ENCODE results near the gene CDH11.

CDH11 gene

GRCh38 chr16:64982581-64982980, 139.3 kb downstream of the CDH11 start:
- 100% methylated on average over 1 of the region's 3 CpGs for WGBS (ENCODE audit: insufficient coverage)
- ChIA-PET CTCF (no interaction called here), POLR2A (no interaction called here)
- H3K4me1 ChIP-seq (ENCODE audit: control extremely low read depth in 1 of 4, control insufficient read depth in 4 of 4, insufficient read depth in 4 of 4, low read length in 3 of 4): no peaks in the 10 kb centered on the region
- H3K9me3 ChIP-seq (ENCODE audit: control extremely low read depth in 1 of 5, control insufficient read depth in 4 of 5, insufficient read depth in 2 of 5, low read depth in 1 of 5, low read length in 4 of 5): no peaks in the 10 kb centered on the region
- no peak overlapping the region for H3K4me3 ChIP-seq (ENCODE audit: control insufficient read depth in 1 of 7, extremely low read depth in 1 of 7, insufficient read depth in 4 of 7, low read depth in 2 of 7, low read length in 6 of 7)
- DNase-seq: no peak
- no peaks in the 10 kb centered on the region for H3K27me3 ChIP-seq (replicated peaks in 2 of 5; ENCODE audit: control insufficient read depth in 4 of 5, insufficient read depth in 5 of 5, low read length in 4 of 5)
- no peaks in the 10 kb centered on the region for H3K36me3 ChIP-seq (ENCODE audit: control insufficient read depth in 4 of 4, insufficient read depth in 4 of 4, low read length in 3 of 4)
- no peak overlapping the region for H3K27ac ChIP-seq (ENCODE audit: insufficient read depth in 1 of 2, low read depth in 1 of 2, low read length in 2 of 2, poor library complexity in 1 of 2, severe bottlenecking in 2 of 2)

GRCh38 chr16:64981568-64982281, 140.1 kb downstream of the CDH11 start:
- ChIA-PET POLR2A (no interaction called here), CTCF (no interaction called here)
- 81% methylated on average over 10 of the region's 11 CpGs for whole genome bisulfite sequencing (ENCODE audit: insufficient coverage)

GRCh38 chr16:64977206-64977920, 144.5 kb downstream of the CDH11 start:
- no peaks in the 10 kb centered on the region for H3K36me3 ChIP-seq (ENCODE audit: control insufficient read depth in 4 of 4, insufficient read depth in 4 of 4, low read length in 3 of 4)

More at GRCh38 chr16:64981568-64982281, 140.1 kb downstream of the CDH11 start:
- Histone ChIP-seq H3K36me3 (ENCODE audit: control insufficient read depth in 4 of 4, insufficient read depth in 4 of 4, low read length in 3 of 4) (no peaks in the 10 kb centered on the region), H3K4me3 (ENCODE audit: control insufficient read depth in 1 of 7, extremely low read depth in 1 of 7, insufficient read depth in 4 of 7, low read depth in 2 of 7, low read length in 6 of 7) (no peak overlapping the region), H3K27ac (ENCODE audit: insufficient read depth in 1 of 2, low read depth in 1 of 2, low read length in 2 of 2, poor library complexity in 1 of 2, severe bottlenecking in 2 of 2) (no peak overlapping the region), H3K27me3 (replicated peaks in 2 of 5; ENCODE audit: control insufficient read depth in 4 of 5, insufficient read depth in 5 of 5, low read length in 4 of 5) (no peaks in the 10 kb centered on the region), H3K4me1 (ENCODE audit: control extremely low read depth in 1 of 4, control insufficient read depth in 4 of 4, insufficient read depth in 4 of 4, low read length in 3 of 4) (no peaks in the 10 kb centered on the region), H3K9me3 (ENCODE audit: control extremely low read depth in 1 of 5, control insufficient read depth in 4 of 5, insufficient read depth in 2 of 5, low read depth in 1 of 5, low read length in 4 of 5) (no peaks in the 10 kb centered on the region)
- DNase-seq: no peak

GRCh38 chr16:64975821-64976220, 146.0 kb downstream of the CDH11 start:
- H3K9me3 ChIP-seq (ENCODE audit: control extremely low read depth in 1 of 5, control insufficient read depth in 4 of 5, insufficient read depth in 2 of 5, low read depth in 1 of 5, low read length in 4 of 5): no peaks in the 10 kb centered on the region
- ChIA-PET CTCF (no interaction called here), POLR2A (no interaction called here)
- H3K4me1 ChIP-seq (ENCODE audit: control extremely low read depth in 1 of 4, control insufficient read depth in 4 of 4, insufficient read depth in 4 of 4, low read length in 3 of 4): no peaks in the 10 kb centered on the region
- H3K4me3 ChIP-seq (ENCODE audit: control insufficient read depth in 1 of 7, extremely low read depth in 1 of 7, insufficient read depth in 4 of 7, low read depth in 2 of 7, low read length in 6 of 7): no peak overlapping the region
- no peak overlapping the region for H3K27ac ChIP-seq (ENCODE audit: insufficient read depth in 1 of 2, low read depth in 1 of 2, low read length in 2 of 2, poor library complexity in 1 of 2, severe bottlenecking in 2 of 2)
- DNase-seq: no peak
- no peaks in the 10 kb centered on the region for H3K27me3 ChIP-seq (replicated peaks in 2 of 5; ENCODE audit: control insufficient read depth in 4 of 5, insufficient read depth in 5 of 5, low read length in 4 of 5)
- H3K36me3 ChIP-seq (ENCODE audit: control insufficient read depth in 4 of 4, insufficient read depth in 4 of 4, low read length in 3 of 4): no peaks in the 10 kb centered on the region
- 100% methylated on average over 1 of the region's 1 CpG for WGBS (ENCODE audit: insufficient coverage)

More at GRCh38 chr16:64977206-64977920, 144.5 kb downstream of the CDH11 start:
- Histone ChIP-seq H3K4me1 (ENCODE audit: control extremely low read depth in 1 of 4, control insufficient read depth in 4 of 4, insufficient read depth in 4 of 4, low read length in 3 of 4) (no peaks in the 10 kb centered on the region), H3K27ac (ENCODE audit: insufficient read depth in 1 of 2, low read depth in 1 of 2, low read length in 2 of 2, poor library complexity in 1 of 2, severe bottlenecking in 2 of 2) (no peak overlapping the region), H3K9me3 (ENCODE audit: control extremely low read depth in 1 of 5, control insufficient read depth in 4 of 5, insufficient read depth in 2 of 5, low read depth in 1 of 5, low read length in 4 of 5) (no peaks in the 10 kb centered on the region), H3K4me3 (ENCODE audit: control insufficient read depth in 1 of 7, extremely low read depth in 1 of 7, insufficient read depth in 4 of 7, low read depth in 2 of 7, low read length in 6 of 7) (no peak overlapping the region), H3K27me3 (replicated peaks in 2 of 5; ENCODE audit: control insufficient read depth in 4 of 5, insufficient read depth in 5 of 5, low read length in 4 of 5) (no peaks in the 10 kb centered on the region)
- no peak for DNase-seq
- ChIA-PET POLR2A (no interaction called here), CTCF (no interaction called here)
- WGBS (ENCODE audit: insufficient coverage): 90% methylated on average over 1 of the region's 4 CpGs

DNA sequence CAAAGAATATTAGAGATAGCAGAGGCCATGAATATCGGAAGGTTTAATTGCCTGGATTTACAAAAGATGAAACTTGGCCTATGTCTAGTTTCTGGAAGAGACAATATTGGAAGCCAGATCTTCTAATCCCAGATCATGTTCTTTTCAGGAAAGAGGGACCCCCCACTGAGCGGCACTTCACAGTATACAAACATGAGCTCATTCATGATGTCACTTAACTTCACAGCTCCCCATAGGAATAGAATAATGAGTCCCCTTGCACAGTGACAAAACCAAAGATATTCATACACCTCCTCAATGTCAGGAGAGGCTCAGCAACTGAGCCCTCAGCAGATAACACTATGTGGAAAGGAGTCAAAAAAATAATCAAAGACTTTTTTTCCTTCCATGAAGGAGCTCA, 147.5 kb downstream of the CDH11 start:
- CTCF ChIA-PET: interaction anchor here (0.7 kb wide), 1 partner anchor 13 kb away, joined by 3 read pairs; no protein-coding TSS in a partner anchor
- Histone ChIP-seq H3K27ac (ENCODE audit: insufficient read depth in 1 of 2, low read depth in 1 of 2, low read length in 2 of 2, poor library complexity in 1 of 2, severe bottlenecking in 2 of 2) (no peak overlapping the region), H3K4me3 (ENCODE audit: control insufficient read depth in 1 of 7, extremely low read depth in 1 of 7, insufficient read depth in 4 of 7, low read depth in 2 of 7, low read length in 6 of 7) (no peak overlapping the region), H3K4me1 (ENCODE audit: control extremely low read depth in 1 of 4, control insufficient read depth in 4 of 4, insufficient read depth in 4 of 4, low read length in 3 of 4) (no peaks in the 10 kb centered on the region), H3K9me3 (ENCODE audit: control extremely low read depth in 1 of 5, control insufficient read depth in 4 of 5, insufficient read depth in 2 of 5, low read depth in 1 of 5, low read length in 4 of 5) (no peaks in the 10 kb centered on the region), H3K36me3 (ENCODE audit: control insufficient read depth in 4 of 4, insufficient read depth in 4 of 4, low read length in 3 of 4) (no peaks in the 10 kb centered on the region), H3K27me3 (replicated peaks in 2 of 5; ENCODE audit: control insufficient read depth in 4 of 5, insufficient read depth in 5 of 5, low read length in 4 of 5) (no peaks in the 10 kb centered on the region)
- POLR2A ChIA-PET: no interaction called here
- no peak for DNase-seq
- WGBS (ENCODE audit: insufficient coverage): 80% methylated on average over 1 of the region's 2 CpGs

DNA sequence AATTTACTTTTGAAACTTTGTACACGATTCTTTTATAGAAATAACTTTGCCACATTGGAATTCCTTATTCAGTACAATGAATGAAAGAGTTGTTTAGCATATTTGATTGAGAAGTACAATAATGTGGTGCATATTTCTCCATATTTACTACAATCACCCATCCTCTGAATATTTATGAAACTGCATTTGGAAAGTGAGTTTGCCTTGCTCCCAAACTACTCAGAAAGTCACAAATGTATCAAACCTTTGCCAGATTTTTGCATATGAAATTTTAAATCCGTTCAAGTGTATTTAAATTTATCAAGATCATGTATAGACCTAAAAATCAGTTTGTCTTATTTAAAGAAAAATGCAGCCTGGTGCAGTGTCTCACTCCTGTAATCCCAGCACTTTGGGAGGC, 148.7 kb downstream of the CDH11 start:
- ChIA-PET POLR2A (no interaction called here), CTCF (no interaction called here)
- H3K4me3 ChIP-seq (ENCODE audit: control insufficient read depth in 1 of 7, extremely low read depth in 1 of 7, insufficient read depth in 4 of 7, low read depth in 2 of 7, low read length in 6 of 7): no peak overlapping the region
- no peaks in the 10 kb centered on the region for H3K9me3 ChIP-seq (ENCODE audit: control extremely low read depth in 1 of 5, control insufficient read depth in 4 of 5, insufficient read depth in 2 of 5, low read depth in 1 of 5, low read length in 4 of 5)
- no peak for DNase-seq
- WGBS (ENCODE audit: insufficient coverage): no CpG with 5 or more reads among the region's 2 CpGs
- no peak overlapping the region for H3K27ac ChIP-seq (ENCODE audit: insufficient read depth in 1 of 2, low read depth in 1 of 2, low read length in 2 of 2, poor library complexity in 1 of 2, severe bottlenecking in 2 of 2)
- H3K36me3 ChIP-seq (ENCODE audit: control insufficient read depth in 4 of 4, insufficient read depth in 4 of 4, low read length in 3 of 4): no peaks in the 10 kb centered on the region
- H3K27me3 ChIP-seq (replicated peaks in 2 of 5; ENCODE audit: control insufficient read depth in 4 of 5, insufficient read depth in 5 of 5, low read length in 4 of 5): no peaks in the 10 kb centered on the region
- no peaks in the 10 kb centered on the region for H3K4me1 ChIP-seq (ENCODE audit: control extremely low read depth in 1 of 4, control insufficient read depth in 4 of 4, insufficient read depth in 4 of 4, low read length in 3 of 4)

- no peaks in the 10 kb centered on the region for H3K36me3 ChIP-seq (ENCODE audit: control insufficient read depth in 4 of 4, insufficient read depth in 4 of 4, low read length in 3 of 4)
- H3K4me1 ChIP-seq (ENCODE audit: control extremely low read depth in 1 of 4, control insufficient read depth in 4 of 4, insufficient read depth in 4 of 4, low read length in 3 of 4): no peaks in the 10 kb centered on the region
- no peak for DNase-seq
- no peak overlapping the region for H3K27ac ChIP-seq (ENCODE audit: insufficient read depth in 1 of 2, low read depth in 1 of 2, low read length in 2 of 2, poor library complexity in 1 of 2, severe bottlenecking in 2 of 2)
- no peaks in the 10 kb centered on the region for H3K27me3 ChIP-seq (replicated peaks in 2 of 5; ENCODE audit: control insufficient read depth in 4 of 5, insufficient read depth in 5 of 5, low read length in 4 of 5)
- CTCF ChIA-PET: no interaction called here
- no peak overlapping the region for H3K4me3 ChIP-seq (ENCODE audit: control insufficient read depth in 1 of 7, extremely low read depth in 1 of 7, insufficient read depth in 4 of 7, low read depth in 2 of 7, low read length in 6 of 7)
- WGBS (ENCODE audit: insufficient coverage): 88% methylated on average over 4 of the region's 4 CpGs
- H3K9me3 ChIP-seq (ENCODE audit: control extremely low read depth in 1 of 5, control insufficient read depth in 4 of 5, insufficient read depth in 2 of 5, low read depth in 1 of 5, low read length in 4 of 5): no peaks in the 10 kb centered on the region
- POLR2A ChIA-PET: no interaction called here
Measured at GRCh38 chr16:64971171-64971570, 150.7 kb downstream of the CDH11 start.

Measured in common myeloid progenitor, CD34-positive (primary cell).